ENCODE data around the gene KCNN3.

GRCh38 chr1:154748405-154748775 is 121.7 kb downstream of the KCNN3 start:
- TF ChIP-seq SIN3A (IDR thresholded peaks at IDR 0.05; ENCODE audit: borderline replicate concordance, insufficient read depth, low read length) = no peak
- no peak for TF ChIP-seq REST (IDR thresholded peaks at IDR 0.05; ENCODE audit: insufficient read depth in 1 of 2, low read depth in 2 of 2, low read length in 2 of 2)
- no peak for TF ChIP-seq TAF1 (IDR thresholded peaks at IDR 0.05; ENCODE audit: borderline replicate concordance, insufficient read depth, low read length)
- no peak for TF ChIP-seq POLR2AphosphoS5 (IDR thresholded peaks at IDR 0.05; ENCODE audit: low read depth, low read length)
- no peak for TF ChIP-seq FOXP2 (optimal IDR thresholded peaks at IDR 0.05; ENCODE audit: borderline replicate concordance, extremely low read depth, extremely low read length, insufficient read depth)

Data from PFSK-1 (cell line).